OCI-LY1 (cell line): ENCODE data around the gene VGLL4.

Experiments used
- CTCF ChIP-seq: fragments of 200-600 bp; sonication (generic), shearing (Covaris generic); IDR thresholded peaks from 2 replicates; pipeline ENCODE4 v1.5.1; 2017; ENCODE audit warnings: mild to moderate bottlenecking, antibody characterized with exemption, low read length, moderate library complexity, mixed read lengths
- EZH2 ChIP-seq: fragments of 200-600 bp; sonication (generic), shearing (Covaris generic); IDR thresholded peaks from 2 replicates; pipeline ENCODE4 v1.8.0; 2017; ENCODE audit warnings: borderline replicate concordance, mixed run types, mild to moderate bottlenecking, antibody characterized with exemption, low read length, moderate library complexity, mixed read lengths

- no peak for TF ChIP-seq CTCF
- TF ChIP-seq EZH2: no peak
Observed at GRCh38 chr3:11672363-11672762, 28.6 kb upstream of the VGLL4 start.
